Cortex of kidney (tissue), 1 donor: ENCODE data around the gene SCN7A.
"Not testable (repeated sequence)": the region's sequence is repeated elsewhere in the genome, so short reads cannot be mapped to it uniquely, and the experiment has no call there.

Source experiments
- DNase-seq: peaks from one replicate; lab custom pipeline; 2025; lab: John Stamatoyannopoulos, UW

Gene SCN7A

GRCh38 chr2:166360426-166360825 lies 133.6 kb downstream of the SCN7A start:
- DNase-seq = no peak

GRCh38 chr2:166357950-166358321 lies 136.1 kb downstream of the SCN7A start:
- DNase-seq = not testable (repeated sequence)

GRCh38 chr2:166357068-166357949 lies 136.7 kb downstream of the SCN7A start:
- DNase-seq = no peak
